SK-N-DZ (cell line): ENCODE measurements around the gene ATF6.
"Not testable (repeated sequence)": the region's sequence is repeated elsewhere in the genome, so short reads cannot be mapped to it uniquely, and the experiment has no call there.

ENCODE experiments used
- DNase-seq: peaks from one replicate; pipeline ENCODE4 v3.0.0-alpha.2; 2015; ENCODE audit warnings: low spot score

ATF6 gene

DNA sequence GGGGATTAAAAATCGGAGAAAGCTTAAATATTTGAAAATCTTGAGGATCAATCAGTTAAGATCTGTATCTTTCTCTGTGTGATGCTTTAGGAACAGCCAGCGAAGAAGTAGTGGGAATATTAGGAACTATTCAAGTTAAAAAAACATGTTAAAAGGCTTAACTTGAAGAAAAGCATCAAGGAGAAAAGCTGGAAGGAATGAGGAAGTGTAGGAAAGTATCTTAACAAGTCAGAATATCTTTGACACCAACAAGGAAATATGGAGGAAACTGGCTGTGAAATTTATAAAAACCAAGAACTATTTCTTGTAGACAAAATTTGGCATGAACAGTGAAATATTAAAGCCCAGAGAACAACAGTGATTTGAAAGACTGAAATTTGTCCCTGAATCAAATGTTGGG, 60.4 kb downstream of the ATF6 start:
- DNase-seq = no peak

GRCh38 chr1:161827786-161828185, 61.7 kb downstream of the ATF6 start:
- DNase-seq = no peak

DNA sequence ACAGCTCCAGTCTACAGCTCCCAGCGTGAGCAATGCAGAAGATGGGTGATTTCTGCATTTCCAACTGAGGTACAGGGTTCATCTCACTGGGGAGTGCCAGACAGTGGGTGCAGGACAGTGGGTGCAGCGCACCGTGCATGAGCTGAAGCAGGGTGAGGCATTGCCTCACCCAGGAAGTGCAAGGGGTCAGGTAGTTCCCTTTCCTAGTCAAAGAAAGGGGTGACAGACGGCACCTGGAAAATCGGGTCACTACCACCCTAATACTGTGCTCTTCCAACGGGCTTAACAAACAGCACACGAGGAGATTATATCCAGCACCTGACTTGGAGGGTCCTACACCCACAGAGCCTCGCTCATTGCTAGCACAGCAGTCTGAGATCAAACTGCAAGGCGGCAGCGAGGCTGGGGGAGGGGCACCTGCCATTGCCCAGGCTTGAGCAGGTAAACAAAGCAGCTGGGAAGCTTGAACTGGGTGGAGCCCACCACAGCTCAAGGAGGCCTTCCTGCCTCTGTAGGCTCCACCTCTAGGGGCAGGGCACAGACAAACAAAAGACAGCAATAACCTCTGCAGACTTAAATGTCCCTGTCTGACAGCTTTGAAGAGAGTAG, 66.3 kb downstream of the ATF6 start:
- not testable (repeated sequence) for DNase-seq

DNA sequence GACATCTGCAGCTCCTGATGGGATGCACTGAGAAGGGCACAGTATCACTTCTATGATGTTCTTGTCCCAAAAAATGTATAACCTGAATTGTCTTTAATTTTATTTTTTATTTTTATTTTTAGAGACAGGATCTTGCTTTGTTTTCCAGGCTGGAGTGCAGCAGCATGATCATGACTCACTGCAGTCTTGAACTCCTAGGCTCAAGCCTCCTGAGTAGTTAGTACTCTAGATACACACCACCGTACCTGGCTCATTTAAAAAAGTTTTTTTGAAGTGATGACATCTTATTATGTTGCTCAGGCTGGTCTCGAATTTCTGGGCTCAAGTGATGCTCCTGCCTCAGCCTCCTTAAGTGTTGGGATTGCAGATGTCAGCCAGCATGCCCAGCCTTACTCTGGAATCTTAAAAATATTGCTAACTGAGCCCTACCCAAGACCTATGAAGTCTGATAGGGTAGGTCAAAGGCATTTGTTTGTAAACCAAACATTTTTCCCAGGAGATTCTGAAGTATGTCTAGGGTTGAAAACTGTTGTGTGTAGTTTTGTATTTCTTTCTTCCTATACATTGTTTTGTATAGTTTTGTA, 68.9 kb downstream of the ATF6 start:
- no peak for DNase-seq

DNA sequence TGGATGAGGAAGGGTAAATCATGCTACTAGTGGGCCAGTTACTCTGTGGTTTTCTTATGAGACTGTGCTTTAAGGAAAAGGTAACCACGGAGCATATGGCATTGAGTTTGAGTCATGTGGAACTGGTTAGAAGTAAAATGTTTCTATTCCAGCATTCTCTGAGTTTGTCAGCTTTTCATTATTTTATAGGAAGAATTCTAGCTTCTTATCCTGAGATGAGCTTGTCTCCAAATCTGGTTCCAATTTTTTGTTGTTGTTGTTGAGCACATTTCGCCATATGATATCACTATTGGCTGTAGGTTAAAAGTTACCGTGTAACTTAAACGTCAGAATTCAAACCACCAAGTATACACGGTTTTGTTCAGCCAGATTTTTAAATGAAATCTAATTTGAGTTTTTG, 69.9 kb downstream of the ATF6 start:
- no peak for DNase-seq

DNA sequence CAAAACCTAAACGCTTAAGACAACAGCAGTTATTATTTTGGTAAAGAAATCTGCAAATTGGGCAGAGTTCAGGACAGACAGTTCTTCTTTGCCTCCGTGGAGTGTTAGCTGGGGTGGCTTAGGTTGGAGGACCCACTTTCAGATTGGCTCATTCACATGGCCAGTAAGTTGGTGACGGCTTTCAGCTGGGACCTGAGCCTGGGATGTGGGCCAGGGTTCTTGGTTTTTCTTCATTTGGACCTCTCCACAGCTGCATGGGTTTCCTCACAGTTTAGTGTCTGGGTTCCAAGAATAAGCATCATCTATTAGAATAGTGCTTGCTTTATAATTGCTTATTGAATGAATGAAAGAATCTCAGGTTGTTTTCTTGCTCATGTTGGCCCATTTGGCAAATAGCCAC, 72.2 kb downstream of the ATF6 start:
- no peak for DNase-seq

DNA sequence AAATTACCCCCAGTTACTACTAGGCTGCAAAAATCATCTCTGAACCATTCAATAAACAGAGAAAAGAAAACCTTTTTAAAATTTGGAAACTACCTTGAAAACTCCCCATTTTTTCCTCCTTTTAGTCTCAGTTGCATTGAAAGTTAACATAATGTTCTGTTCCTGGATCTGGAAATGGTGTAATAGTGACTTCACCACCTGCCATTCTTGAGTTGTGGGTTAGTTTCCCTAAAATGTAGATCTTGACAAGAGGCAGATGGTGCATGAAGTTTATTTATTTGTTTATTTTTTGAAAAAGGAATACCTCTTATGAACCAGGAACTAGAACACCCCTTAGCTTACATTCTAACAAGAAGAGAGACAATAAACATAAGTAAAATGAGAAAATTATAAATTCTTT, 72.8 kb downstream of the ATF6 start:
- DNase-seq = no peak

DNA sequence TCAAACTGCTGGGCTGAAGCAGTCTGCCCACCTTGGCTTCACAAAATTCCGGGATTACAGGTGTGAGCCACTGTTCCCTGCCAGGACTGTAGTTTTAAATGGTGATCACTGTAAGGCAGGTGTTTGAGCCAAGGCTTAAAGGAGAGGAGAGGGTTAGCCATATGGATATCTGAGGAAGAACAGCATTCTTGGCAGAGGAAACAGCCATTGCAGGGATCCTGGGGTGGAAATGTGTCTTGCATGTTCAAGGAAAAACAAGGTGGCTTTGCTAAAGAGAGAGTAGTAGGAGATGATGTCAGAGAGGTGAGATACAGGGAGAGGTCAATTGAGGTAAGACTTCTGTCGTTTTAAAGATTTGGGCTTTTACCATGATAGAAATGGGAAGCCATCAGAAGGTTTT, 73.5 kb downstream of the ATF6 start:
- DNase-seq = no peak

DNA sequence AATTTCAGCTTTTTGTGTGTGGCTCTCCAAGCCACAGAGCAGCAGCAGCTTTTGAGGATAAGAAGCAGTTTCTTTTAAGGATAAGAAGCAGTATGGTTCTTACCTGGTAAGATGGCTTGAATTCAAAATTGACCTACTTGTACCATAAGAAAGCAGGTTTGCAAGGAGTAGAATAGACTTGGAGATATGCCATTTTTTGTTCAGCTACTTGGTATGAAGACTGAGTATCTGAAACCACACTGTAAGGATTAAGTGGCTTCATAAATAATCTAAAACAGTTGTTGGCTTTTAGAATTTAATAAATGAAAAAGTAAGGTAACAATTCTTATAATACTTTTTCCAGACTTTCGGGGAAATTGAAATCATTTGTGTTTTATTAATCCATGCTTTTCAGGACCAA, 74.2 kb downstream of the ATF6 start:
- no peak for DNase-seq

DNA sequence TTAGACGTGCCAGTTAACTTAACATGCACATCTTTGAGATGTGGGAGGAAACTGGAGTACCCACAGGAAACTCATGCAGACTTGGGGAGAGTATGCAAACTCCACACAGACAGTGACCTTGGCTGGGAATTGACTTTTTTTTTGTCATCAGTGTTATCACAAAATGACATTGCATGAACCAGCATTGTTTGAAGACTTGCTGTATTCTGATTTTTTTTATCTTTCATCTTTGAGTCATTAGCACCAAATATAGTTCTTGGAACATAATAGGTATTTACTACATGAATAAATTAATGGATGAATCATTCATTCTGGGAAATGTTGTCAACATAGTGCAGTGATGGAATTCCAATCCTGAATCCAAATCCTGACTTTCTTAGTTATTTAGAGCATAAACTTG, 77.0 kb downstream of the ATF6 start:
- no peak for DNase-seq

DNA sequence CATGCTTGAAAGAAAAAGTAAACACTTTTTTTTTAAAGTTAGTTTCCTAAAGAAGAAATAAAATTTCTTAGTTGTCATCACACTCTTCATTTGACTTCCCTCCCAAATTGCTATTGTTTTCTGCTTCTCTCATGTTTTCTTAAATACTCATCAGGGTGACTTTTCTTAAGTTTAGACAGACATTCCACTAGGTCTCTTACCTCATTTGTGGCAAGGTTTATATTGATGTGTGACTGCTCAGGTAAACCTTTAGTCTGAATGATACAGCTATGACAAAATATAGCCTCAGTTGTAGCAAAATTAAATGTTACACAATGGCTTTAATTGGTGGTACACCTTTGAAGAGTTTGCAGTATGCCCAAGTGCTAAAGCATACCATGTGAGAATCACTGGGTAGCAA, 78.6 kb downstream of the ATF6 start:
- no peak for DNase-seq

DNA sequence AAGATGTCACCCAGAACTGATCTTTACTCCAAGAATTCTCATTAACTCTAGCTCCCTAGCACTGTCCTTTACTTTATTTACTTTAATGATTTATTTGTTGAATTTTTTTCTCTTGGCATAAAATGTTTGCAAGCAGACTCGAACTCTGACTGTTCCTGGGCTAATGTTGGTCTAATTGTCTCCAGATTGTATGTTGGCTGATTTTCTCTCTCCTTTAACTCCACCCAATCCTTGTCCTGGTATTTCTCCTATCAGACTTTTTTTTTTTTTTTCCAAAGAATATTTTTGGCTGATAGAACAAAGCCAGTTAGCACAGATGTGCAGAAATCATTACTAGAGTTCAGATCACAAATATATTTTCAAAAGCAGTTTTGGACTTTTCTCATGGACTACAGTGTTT, 82.6 kb downstream of the ATF6 start:
- no peak for DNase-seq

GRCh38 chr1:161849518-161849917, 83.4 kb downstream of the ATF6 start:
- no peak for DNase-seq

DNA sequence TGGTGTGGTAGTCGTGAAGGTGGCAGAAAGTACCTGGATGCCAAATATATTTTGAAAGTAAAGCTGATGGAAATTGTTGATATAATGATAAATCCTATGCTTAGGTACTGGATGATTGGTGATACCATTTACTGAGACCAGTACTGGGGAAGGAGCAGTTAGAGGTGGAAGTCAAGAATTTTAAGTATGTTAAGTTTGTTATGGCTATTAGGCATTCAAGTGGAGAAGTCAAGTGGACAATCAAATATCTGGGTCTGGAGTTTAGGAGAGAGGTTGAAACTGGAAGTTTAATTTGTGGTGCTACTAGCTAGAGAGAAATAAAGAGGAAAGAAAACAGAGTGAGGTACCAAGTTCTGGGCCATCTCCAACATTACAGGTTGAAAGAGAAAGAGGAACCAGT, 89.1 kb downstream of the ATF6 start:
- DNase-seq = no peak

GRCh38 chr1:161858271-161858670, 92.2 kb downstream of the ATF6 start:
- no peak for DNase-seq

- no peak for DNase-seq
Observed at GRCh38 chr1:161863549-161863948, 97.4 kb downstream of the ATF6 start.

GRCh38 chr1:161864577-161864976, 98.5 kb downstream of the ATF6 start:
- DNase-seq = no peak

- DNase-seq = no peak
Observed at GRCh38 chr1:161866241-161866640, 100.1 kb downstream of the ATF6 start.

GRCh38 chr1:161868832-161869231, 102.7 kb downstream of the ATF6 start:
- DNase-seq = no peak

GRCh38 chr1:161869291-161869690, 103.2 kb downstream of the ATF6 start:
- DNase-seq = no peak

DNA sequence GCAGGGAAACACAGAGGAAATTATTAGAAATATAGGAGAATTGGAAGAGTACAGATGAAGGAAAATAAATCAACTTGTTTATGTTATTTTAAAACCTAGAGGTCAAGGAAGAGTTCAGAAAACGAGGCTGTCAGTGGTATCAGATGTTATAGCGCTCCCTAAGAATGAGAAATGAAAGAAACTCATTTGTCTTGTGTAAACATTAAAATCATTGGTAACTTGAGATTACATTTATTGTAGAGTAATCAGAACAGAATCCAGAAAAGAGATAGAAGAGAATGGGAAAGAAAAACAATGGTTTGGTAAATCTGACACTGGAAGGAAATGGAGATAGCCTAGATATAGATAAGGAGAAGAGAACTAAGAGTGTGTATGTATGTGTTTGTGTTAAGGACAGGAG, 106.4 kb downstream of the ATF6 start:
- DNase-seq = no peak

GRCh38 chr1:161879261-161879660, 113.1 kb downstream of the ATF6 start:
- no peak for DNase-seq

DNA sequence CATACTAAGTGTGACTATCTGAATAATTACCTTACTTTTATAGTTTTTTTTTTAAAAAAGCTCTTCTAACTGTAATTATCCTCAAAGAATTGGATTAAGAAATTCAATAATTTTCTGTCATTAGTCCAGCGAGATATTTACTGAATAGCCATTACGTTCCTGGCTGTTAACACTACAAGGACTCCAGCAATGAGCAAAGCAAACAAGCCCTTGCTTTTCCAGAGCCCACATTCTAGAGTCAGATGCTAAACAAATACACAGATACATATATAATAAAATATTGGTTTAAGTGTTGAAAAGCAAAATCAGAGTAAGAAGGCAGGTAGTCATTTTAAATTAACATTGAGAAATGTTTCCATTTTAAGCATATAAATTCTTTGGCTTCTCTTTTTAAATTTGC, 118.4 kb downstream of the ATF6 start:
- no peak for DNase-seq

DNA sequence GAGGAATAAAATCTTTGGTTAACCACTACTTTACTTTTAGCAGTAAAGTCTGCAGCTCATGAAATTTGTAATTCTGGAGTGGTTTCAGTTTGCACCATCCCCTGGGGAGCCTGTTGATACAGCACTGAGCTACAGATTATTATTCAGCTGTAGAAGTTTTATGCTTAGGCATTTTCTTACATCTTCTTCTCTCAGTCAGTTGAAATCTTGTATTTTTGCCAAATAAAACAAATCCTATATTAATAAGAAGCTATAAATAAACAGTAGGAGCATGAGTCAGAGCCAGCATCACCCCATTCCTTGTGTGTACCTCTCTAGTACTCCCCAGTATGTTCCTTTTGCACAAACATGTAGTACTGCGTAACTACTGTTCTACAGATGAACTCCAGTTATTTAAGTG, 118.9 kb downstream of the ATF6 start:
- DNase-seq = no peak
